ENCODE results near the gene OAS1. TPM values are rescaled to one million over a fixed set of nuclear protein-coding genes. Genes with fewer than 3 reads are reported as not detected.
"Not testable (repeated sequence)": the region's sequence is repeated elsewhere in the genome, so short reads cannot be mapped to it uniquely, and the experiment has no call there.

Gene OAS1
- total RNA-seq, 1 donor from 2014 or later = 14.0 TPM

- no peak for DNase-seq (ENCODE audit: low read depth)
Measured at GRCh38 chr12:112936927-112937326, 30.2 kb downstream of the OAS1 start.

GRCh38 chr12:112937741-112938719, 31.3 kb downstream of the OAS1 start, which contains the start of gene OAS3:
TSS of gene OAS3 (plus strand) at chr12:112938474. CDS start at chr12:112938531, 57 bp downstream.
- DNase-seq (ENCODE audit: low read depth) = peak; percentile 67

GRCh38 chr12:112938751-112939150, 32.0 kb downstream of the OAS1 start:
- no peak for DNase-seq (ENCODE audit: low read depth)

- DNase-seq (ENCODE audit: low read depth) = no peak
Measured at GRCh38 chr12:112939761-112940381, 33.1 kb downstream of the OAS1 start.

- peak; percentile 13 for DNase-seq (ENCODE audit: low read depth)
Measured at GRCh38 chr12:112941528-112942335, 35.0 kb downstream of the OAS1 start.

GRCh38 chr12:112942572-112942971, 35.8 kb downstream of the OAS1 start:
- no peak for DNase-seq (ENCODE audit: low read depth)

GRCh38 chr12:112944024-112944690, 37.4 kb downstream of the OAS1 start:
- no peak for DNase-seq (ENCODE audit: low read depth)

GRCh38 chr12:112945515-112945914, 38.8 kb downstream of the OAS1 start:
- DNase-seq (ENCODE audit: low read depth) = no peak

- no peak for DNase-seq (ENCODE audit: low read depth)
Measured at GRCh38 chr12:112946236-112947000, 39.7 kb downstream of the OAS1 start.

- no peak for DNase-seq (ENCODE audit: low read depth)
Measured at GRCh38 chr12:112947314-112947713, 40.6 kb downstream of the OAS1 start.

- DNase-seq (ENCODE audit: low read depth) = no peak
Measured at GRCh38 chr12:112947761-112948160, 41.0 kb downstream of the OAS1 start.

- no peak for DNase-seq (ENCODE audit: low read depth)
Measured at GRCh38 chr12:112948806-112949205, 42.0 kb downstream of the OAS1 start.

GRCh38 chr12:112950701-112951100, 43.9 kb downstream of the OAS1 start:
- no peak for DNase-seq (ENCODE audit: low read depth)

GRCh38 chr12:112957125-112957524, 50.4 kb downstream of the OAS1 start:
- DNase-seq (ENCODE audit: low read depth) = not testable (repeated sequence)

GRCh38 chr12:112961074-112961473, 54.3 kb downstream of the OAS1 start:
- no peak for DNase-seq (ENCODE audit: low read depth)

- no peak for DNase-seq (ENCODE audit: low read depth)
Measured at GRCh38 chr12:112961536-112961935, 54.8 kb downstream of the OAS1 start.

- DNase-seq (ENCODE audit: low read depth) = no peak
Measured at GRCh38 chr12:112962561-112962960, 55.8 kb downstream of the OAS1 start.

GRCh38 chr12:112963227-112963861, 56.6 kb downstream of the OAS1 start:
- DNase-seq (ENCODE audit: low read depth) = no peak

GRCh38 chr12:112964067-112964670, 57.4 kb downstream of the OAS1 start:
- no peak for DNase-seq (ENCODE audit: low read depth)
